ENCODE data around the gene KLHDC1. TPM values are rescaled to one million over a fixed set of nuclear protein-coding genes. Genes with fewer than 3 reads are reported as not detected.
"Not testable (repeated sequence)": the region's sequence is repeated elsewhere in the genome, so short reads cannot be mapped to it uniquely, and the experiment has no call there.

Gene KLHDC1
- total and polyA plus RNA-seq, 2 donors (not counting 1 experiment from before 2014, with no cell fraction given) = 0.85 to 5.8 TPM

DNA sequence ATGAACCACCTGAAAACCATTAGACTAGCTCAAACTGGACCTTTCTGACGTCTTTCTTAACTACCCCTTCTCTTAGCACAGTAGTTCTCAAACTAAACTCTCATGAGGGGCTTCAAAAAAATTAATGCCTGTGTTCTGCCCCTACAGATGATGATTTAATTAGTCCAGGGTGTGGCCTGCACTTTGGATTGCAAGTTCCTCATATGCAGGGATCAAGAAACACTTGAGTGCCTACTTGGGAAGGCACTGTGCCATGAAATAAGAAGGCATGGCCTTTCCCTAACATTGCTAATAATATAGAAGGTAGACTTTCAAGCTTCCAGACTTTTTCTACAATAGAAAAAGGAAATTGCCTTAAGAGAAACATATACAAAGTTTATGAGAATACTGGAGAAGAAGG lies 52.3 kb downstream of the KLHDC1 start:
- DNase-seq (ENCODE audit: low read depth in 2 of 2) = no peak
- Histone ChIP-seq H3K27ac (ENCODE audit: insufficient read depth, low read length) (no peak overlapping the region), H3K79me2 (ENCODE audit: control insufficient read depth, insufficient read depth, low read length) (no peaks in the 10 kb centered on the region), H3K4me3 (replicated peaks in 1 of 4; ENCODE audit: control extremely low read depth in 1 of 4, insufficient read depth in 1 of 4, low read depth in 3 of 4, low read length in 4 of 4) (no peak overlapping the region), H4K20me1 (ENCODE audit: control insufficient read depth, extremely low read depth, insufficient read depth, low read length) (no peaks in the 10 kb centered on the region), H2AFZ (ENCODE audit: low read length) (no peak overlapping the region), H3K27me3 (ENCODE audit: control insufficient read depth, insufficient read depth, low read length) (no peaks in the 10 kb centered on the region), H3K9ac (ENCODE audit: insufficient read depth, low read length) (no peak overlapping the region), H3K36me3 (ENCODE audit: control insufficient read depth, insufficient read depth, low read length) (no peaks in the 10 kb centered on the region), H3K4me2 (ENCODE audit: extremely low read depth, insufficient read depth, low read length) (no peak overlapping the region), H3K9me3 (ENCODE audit: control insufficient read depth, insufficient read depth, low read depth, low read length) (no peaks in the 10 kb centered on the region), H3K4me1 (ENCODE audit: control insufficient read depth, extremely low read depth, insufficient read depth, low read length) (no peaks in the 10 kb centered on the region)
- TF ChIP-seq, protein P1, sequence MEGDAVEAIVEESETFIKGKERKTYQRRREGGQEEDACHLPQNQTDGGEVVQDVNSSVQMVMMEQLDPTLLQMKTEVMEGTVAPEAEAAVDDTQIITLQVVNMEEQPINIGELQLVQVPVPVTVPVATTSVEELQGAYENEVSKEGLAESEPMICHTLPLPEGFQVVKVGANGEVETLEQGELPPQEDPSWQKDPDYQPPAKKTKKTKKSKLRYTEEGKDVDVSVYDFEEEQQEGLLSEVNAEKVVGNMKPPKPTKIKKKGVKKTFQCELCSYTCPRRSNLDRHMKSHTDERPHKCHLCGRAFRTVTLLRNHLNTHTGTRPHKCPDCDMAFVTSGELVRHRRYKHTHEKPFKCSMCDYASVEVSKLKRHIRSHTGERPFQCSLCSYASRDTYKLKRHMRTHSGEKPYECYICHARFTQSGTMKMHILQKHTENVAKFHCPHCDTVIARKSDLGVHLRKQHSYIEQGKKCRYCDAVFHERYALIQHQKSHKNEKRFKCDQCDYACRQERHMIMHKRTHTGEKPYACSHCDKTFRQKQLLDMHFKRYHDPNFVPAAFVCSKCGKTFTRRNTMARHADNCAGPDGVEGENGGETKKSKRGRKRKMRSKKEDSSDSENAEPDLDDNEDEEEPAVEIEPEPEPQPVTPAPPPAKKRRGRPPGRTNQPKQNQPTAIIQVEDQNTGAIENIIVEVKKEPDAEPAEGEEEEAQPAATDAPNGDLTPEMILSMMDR (conservative IDR thresholded peaks at IDR 0.05 in 1 of 2, IDR thresholded peaks at IDR 0.05 in 1 of 2; ENCODE audit: low read depth in 1 of 2, low read length in 2 of 2) = no peak
- TF ChIP-seq EZH2 (IDR thresholded peaks at IDR 0.05; ENCODE audit: low read length, missing control alignments) = no peak

DNA sequence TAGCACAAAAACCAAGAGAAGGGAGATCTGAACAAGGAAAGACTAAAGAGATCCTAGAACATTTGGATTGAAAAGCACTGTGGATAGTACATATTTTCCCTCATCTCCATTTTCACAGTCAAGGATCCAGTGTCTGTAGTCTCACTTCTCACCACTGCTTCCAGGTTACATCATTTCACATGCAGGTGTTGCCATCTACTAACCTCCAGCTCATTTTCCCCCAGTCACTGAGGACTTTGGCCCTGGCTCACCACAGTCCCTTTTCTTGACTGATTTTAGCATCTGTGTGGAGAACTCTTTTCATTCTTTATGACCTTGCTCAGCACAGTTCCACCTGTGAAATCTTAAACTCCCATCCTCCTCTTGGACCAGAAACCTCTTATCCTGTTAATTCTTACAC lies 53.6 kb downstream of the KLHDC1 start:
- not testable (repeated sequence) for H3K9me3 ChIP-seq (ENCODE audit: control insufficient read depth, insufficient read depth, low read depth, low read length); H3K4me1 ChIP-seq (ENCODE audit: control insufficient read depth, extremely low read depth, insufficient read depth, low read length); H3K36me3 ChIP-seq (ENCODE audit: control insufficient read depth, insufficient read depth, low read length); H3K27me3 ChIP-seq (ENCODE audit: control insufficient read depth, insufficient read depth, low read length); H2AFZ ChIP-seq (ENCODE audit: low read length); H3K4me3 ChIP-seq (replicated peaks in 1 of 4; ENCODE audit: control extremely low read depth in 1 of 4, insufficient read depth in 1 of 4, low read depth in 3 of 4, low read length in 4 of 4); H3K79me2 ChIP-seq (ENCODE audit: control insufficient read depth, insufficient read depth, low read length); H3K4me2 ChIP-seq (ENCODE audit: extremely low read depth, insufficient read depth, low read length); DNase-seq (ENCODE audit: low read depth in 2 of 2); H4K20me1 ChIP-seq (ENCODE audit: control insufficient read depth, extremely low read depth, insufficient read depth, low read length); H3K9ac ChIP-seq (ENCODE audit: insufficient read depth, low read length); H3K27ac ChIP-seq (ENCODE audit: insufficient read depth, low read length)

DNA sequence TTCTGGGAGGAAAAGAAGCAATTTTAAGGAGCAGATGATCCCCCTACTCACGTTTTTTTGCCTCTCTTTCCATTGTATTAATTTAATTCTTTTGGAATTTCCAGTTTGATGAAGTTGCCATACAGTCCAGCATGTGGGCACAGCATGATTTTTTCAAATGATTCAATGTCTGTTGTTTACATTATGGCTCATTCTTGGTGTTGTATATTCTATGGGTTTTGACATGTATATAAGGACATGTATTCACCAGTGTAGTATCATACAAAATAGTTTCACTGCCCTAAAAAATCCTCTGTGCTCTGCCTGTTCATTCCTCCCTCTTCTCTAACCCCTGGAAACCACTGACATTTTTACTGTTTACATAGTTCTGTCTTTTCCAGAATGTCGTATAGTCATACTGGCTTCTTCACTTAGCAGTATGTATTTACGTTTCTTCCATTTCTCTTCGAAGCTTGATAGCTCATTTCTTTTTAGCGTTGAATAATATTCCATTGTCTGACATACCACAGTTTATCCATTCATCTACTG lies 61.7 kb downstream of the KLHDC1 start:
- H3K4me3 ChIP-seq (replicated peaks in 1 of 4; ENCODE audit: control extremely low read depth in 1 of 4, insufficient read depth in 1 of 4, low read depth in 3 of 4, low read length in 4 of 4) = no peak overlapping the region

More for the DNA sequence above, 61.7 kb downstream of the KLHDC1 start:
- Histone ChIP-seq H3K4me1 (ENCODE audit: control insufficient read depth, extremely low read depth, insufficient read depth, low read length) (no peaks in the 10 kb centered on the region), H4K20me1 (ENCODE audit: control insufficient read depth, extremely low read depth, insufficient read depth, low read length) (no peaks in the 10 kb centered on the region), H3K79me2 (ENCODE audit: control insufficient read depth, insufficient read depth, low read length) (no peaks in the 10 kb centered on the region), H3K9ac (ENCODE audit: insufficient read depth, low read length) (no peak overlapping the region), H3K27ac (ENCODE audit: insufficient read depth, low read length) (no peak overlapping the region), H3K27me3 (ENCODE audit: control insufficient read depth, insufficient read depth, low read length) (no peaks in the 10 kb centered on the region), H3K36me3 (ENCODE audit: control insufficient read depth, insufficient read depth, low read length) (no peaks in the 10 kb centered on the region), H3K4me2 (ENCODE audit: extremely low read depth, insufficient read depth, low read length) (no peak overlapping the region), H3K9me3 (ENCODE audit: control insufficient read depth, insufficient read depth, low read depth, low read length) (no peaks in the 10 kb centered on the region), H2AFZ (ENCODE audit: low read length) (no peak overlapping the region)
- peak in 1 of 2 donors; percentile 12 for DNase-seq (ENCODE audit: low read depth in 2 of 2)
- TF ChIP-seq, protein P1 (conservative IDR thresholded peaks at IDR 0.05 in 1 of 2, IDR thresholded peaks at IDR 0.05 in 1 of 2; ENCODE audit: low read depth in 1 of 2, low read length in 2 of 2) = no peak
- no peak for TF ChIP-seq EZH2 (IDR thresholded peaks at IDR 0.05; ENCODE audit: low read length, missing control alignments)
